Osteocyte (in vitro differentiated cells): Measurements from ENCODE around the gene MCM10. TPM values are rescaled to one million over a fixed set of nuclear protein-coding genes. Genes with fewer than 3 reads are reported as not detected.

Experiments used
- DNase-seq: peaks from one replicate; pipeline ENCODE4 v3.0.0; 2021; ENCODE audit warnings: mixed read lengths; ENCODE audit not compliant: unreplicated experiment; ENCODE audit errors: extremely low spot score
- H3K27ac Mint-ChIP-seq: one replicate; pipeline ENCODE4 v1.8.0; 2021; ENCODE audit warnings: mild to moderate bottlenecking, mixed read lengths; ENCODE audit not compliant: unreplicated experiment
- H3K27me3 Mint-ChIP-seq: one replicate; pipeline ENCODE4 v1.8.0; 2021; ENCODE audit warnings: mixed read lengths; ENCODE audit not compliant: unreplicated experiment
- H3K36me3 Mint-ChIP-seq: one replicate; pipeline ENCODE4 v1.8.0; 2021; ENCODE audit warnings: mixed read lengths; ENCODE audit not compliant: unreplicated experiment
- H3K4me1 Mint-ChIP-seq: one replicate; pipeline ENCODE4 v1.8.0; 2021; ENCODE audit warnings: mixed read lengths; ENCODE audit not compliant: unreplicated experiment
- H3K4me3 Mint-ChIP-seq: one replicate; pipeline ENCODE4 v1.8.0; 2021; ENCODE audit warnings: mild to moderate bottlenecking, moderate library complexity, mixed read lengths; ENCODE audit not compliant: unreplicated experiment
- H3K9me3 Mint-ChIP-seq: one replicate; pipeline ENCODE4 v1.8.0; 2021; ENCODE audit warnings: mixed read lengths; ENCODE audit not compliant: unreplicated experiment
- total RNA-seq: library from RNA; stranded (reverse); gene quantifications from 2 replicates; pipeline ENCODE4 v1.2.1, GENCODE V29; 2021
- TF ChIP-seq, protein P1 (sequence below): fragments of 200-600 bp; sonication (generic); IDR thresholded peaks from 2 replicates; pipeline ENCODE4 v1.5.0; 2021; ENCODE audit warnings: antibody characterized with exemption, mild to moderate bottlenecking, moderate library complexity

MCM10 gene
- total RNA-seq, 1 donor from 2014 or later, result 3.7 TPM

DNA sequence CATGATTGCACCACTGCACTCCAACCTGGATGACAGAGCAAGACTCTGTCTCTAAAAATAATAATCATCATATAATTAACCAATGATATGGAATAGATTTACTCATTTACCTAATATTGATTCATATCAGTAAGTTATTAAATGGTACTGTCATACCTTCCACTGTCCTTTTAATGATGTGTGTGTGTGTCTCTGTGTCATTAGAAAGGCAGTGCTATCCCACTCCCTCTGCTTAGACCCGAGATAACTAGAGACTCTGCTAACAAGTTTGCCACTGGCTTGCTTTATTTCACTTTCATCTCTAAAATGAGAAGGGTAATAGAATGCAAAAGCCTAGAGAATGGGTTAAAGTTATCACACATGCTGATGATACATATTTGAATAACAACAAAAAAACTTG lies 21.1 kb downstream of the MCM10 start:
- TF ChIP-seq, protein P1, sequence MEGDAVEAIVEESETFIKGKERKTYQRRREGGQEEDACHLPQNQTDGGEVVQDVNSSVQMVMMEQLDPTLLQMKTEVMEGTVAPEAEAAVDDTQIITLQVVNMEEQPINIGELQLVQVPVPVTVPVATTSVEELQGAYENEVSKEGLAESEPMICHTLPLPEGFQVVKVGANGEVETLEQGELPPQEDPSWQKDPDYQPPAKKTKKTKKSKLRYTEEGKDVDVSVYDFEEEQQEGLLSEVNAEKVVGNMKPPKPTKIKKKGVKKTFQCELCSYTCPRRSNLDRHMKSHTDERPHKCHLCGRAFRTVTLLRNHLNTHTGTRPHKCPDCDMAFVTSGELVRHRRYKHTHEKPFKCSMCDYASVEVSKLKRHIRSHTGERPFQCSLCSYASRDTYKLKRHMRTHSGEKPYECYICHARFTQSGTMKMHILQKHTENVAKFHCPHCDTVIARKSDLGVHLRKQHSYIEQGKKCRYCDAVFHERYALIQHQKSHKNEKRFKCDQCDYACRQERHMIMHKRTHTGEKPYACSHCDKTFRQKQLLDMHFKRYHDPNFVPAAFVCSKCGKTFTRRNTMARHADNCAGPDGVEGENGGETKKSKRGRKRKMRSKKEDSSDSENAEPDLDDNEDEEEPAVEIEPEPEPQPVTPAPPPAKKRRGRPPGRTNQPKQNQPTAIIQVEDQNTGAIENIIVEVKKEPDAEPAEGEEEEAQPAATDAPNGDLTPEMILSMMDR, result no peak
- Mint-ChIP-seq H3K9me3 (no peaks in the 10 kb centered on the region), H3K27me3 (no peaks in the 10 kb centered on the region), H3K27ac (no peak overlapping the region), H3K4me3 (no peak overlapping the region), H3K36me3 (peaks cover 14% of the 10 kb centered on the region), H3K4me1 (no peaks in the 10 kb centered on the region)
- no peak for DNase-seq

DNA sequence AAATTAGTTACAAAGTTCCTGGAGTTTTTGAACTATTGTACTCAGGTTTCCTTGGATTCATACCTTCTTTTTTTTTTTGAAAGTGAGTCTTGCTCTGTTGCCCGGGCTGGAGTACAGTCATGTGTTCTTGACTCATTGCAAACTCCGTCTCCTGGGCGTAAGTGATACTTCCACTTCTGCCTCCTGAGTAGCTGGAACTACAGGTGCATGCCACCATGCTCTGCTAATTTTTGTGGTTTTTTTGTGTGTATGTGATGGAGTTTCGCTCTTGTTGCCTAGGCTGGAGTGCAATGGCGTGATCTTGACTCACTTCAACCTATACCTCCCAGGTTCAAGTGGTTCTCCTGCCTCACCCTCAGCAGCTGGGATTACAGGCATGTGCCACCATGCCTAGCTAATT lies 22.3 kb downstream of the MCM10 start:
- no peaks in the 10 kb centered on the region for H3K9me3 Mint-ChIP-seq
- no peaks in the 10 kb centered on the region for H3K4me1 Mint-ChIP-seq
- H3K4me3 Mint-ChIP-seq, result no peak overlapping the region
- DNase-seq, result no peak
- peaks cover 14% of the 10 kb centered on the region for H3K36me3 Mint-ChIP-seq
- TF ChIP-seq, protein P1, result no peak
- no peak overlapping the region for H3K27ac Mint-ChIP-seq
- no peaks in the 10 kb centered on the region for H3K27me3 Mint-ChIP-seq

DNA sequence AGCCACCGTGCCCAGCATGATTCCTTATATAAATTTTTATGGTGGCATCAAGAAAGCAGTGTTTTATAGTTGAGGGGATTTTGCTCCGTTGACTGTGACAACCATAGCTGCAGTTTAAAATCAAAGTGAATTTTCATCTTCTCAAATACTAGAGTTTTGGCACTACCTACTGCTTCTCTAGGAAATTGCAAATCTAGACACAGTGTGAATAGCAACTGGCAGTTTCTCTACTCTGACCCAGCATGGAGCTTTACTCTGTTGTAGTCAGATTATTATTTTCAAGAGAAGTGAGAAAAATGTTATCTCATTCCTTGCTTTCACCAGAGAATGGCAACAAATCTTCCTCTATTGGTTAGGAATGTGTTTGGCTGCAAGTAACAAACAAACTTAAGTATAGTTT lies 22.9 kb downstream of the MCM10 start:
- DNase-seq, result no peak
- no peak overlapping the region for H3K4me3 Mint-ChIP-seq
- TF ChIP-seq, protein P1, result no peak
- no peaks in the 10 kb centered on the region for H3K4me1 Mint-ChIP-seq
- H3K9me3 Mint-ChIP-seq, result no peaks in the 10 kb centered on the region
- peaks cover 11% of the 10 kb centered on the region for H3K36me3 Mint-ChIP-seq
- H3K27ac Mint-ChIP-seq, result no peak overlapping the region
- no peaks in the 10 kb centered on the region for H3K27me3 Mint-ChIP-seq

DNA sequence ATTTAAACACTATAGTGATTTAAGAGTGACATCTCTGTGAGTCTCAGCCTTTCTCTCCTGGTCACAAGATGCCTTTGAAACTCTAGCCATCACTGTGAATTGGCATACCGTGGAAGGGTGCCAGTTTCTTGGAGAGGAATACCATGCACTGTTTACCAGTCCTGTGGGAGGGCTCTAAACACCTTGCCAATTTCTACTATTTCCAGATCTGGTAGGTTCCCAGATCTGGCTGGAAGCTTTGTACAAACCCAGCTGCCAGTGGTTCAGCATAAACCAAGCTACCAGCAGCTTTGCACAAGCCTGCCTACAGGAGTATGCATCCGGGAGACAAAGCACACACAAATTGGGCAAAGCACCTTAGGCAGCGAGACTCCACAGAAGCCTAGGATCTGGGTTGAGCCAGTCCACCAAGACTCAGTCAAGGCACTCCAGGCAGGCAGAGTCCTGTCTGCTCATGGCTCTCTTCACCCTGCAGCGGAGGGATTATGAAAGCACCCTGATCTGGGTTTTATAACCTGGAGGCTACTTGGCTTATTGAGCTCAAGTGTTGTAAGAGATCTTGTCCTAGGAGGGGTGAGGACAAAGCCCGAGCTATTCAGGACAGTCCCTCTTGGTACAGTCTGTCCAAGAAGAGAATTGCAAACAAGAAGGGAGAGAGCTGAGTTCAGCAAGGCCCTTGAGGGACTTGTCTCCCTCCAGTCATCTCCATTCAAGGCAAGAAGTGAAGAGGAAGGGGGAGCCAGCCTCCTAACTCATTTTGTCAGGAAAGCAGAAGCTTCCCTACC lies 23.6 kb downstream of the MCM10 start:
- DNase-seq, result no peak
- Mint-ChIP-seq H3K9me3 (no peaks in the 10 kb centered on the region), H3K4me1 (no peaks in the 10 kb centered on the region), H3K36me3 (peaks cover 11% of the 10 kb centered on the region), H3K27me3 (no peaks in the 10 kb centered on the region), H3K27ac (no peak overlapping the region), H3K4me3 (no peak overlapping the region)
- TF ChIP-seq, protein P1, result no peak

DNA sequence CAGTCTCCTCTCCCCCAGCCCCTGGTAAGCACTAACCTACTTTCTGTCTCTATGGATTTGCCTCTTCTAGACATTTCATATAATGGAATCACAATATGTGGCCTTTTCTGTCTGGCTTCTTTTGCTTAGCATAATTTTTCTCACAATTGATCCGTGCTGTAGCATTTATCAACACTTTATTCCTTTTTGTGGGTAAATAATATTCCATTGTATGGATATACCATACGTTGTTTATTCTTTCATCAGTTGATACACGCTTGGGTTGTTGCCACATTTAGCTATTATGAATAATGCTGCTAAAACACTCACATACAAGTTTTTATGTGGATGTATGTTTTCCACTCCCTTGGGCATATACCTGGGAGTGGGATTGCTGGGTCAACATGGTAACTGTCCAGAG lies 25.8 kb downstream of the MCM10 start:
- DNase-seq, result no peak
- H3K36me3 Mint-ChIP-seq, result peaks cover 11% of the 10 kb centered on the region
- no peaks in the 10 kb centered on the region for H3K27me3 Mint-ChIP-seq
- H3K27ac Mint-ChIP-seq, result no peak overlapping the region
- H3K4me1 Mint-ChIP-seq, result no peaks in the 10 kb centered on the region
- H3K4me3 Mint-ChIP-seq, result no peak overlapping the region
- H3K9me3 Mint-ChIP-seq, result no peaks in the 10 kb centered on the region
- TF ChIP-seq, protein P1, result no peak
